ENCODE measurements around the gene ZNF480.
"Not testable (repeated sequence)": the region's sequence is repeated elsewhere in the genome, so short reads cannot be mapped to it uniquely, and the experiment has no call there.

The ZNF480 gene

GRCh38 chr19:52296773-52297600 lies at the start of gene ZNF480:
TSS of gene ZNF480 (plus strand) at chr19:52297169. CDS start at chr19:52300413, 3,244 bp downstream.
- DNase-seq: peak; percentile 92

- no peak for DNase-seq
Observed at GRCh38 chr19:52248241-52248640, 48.7 kb upstream of the ZNF480 start.

- DNase-seq: no peak
Observed at GRCh38 chr19:52258426-52258825, 38.5 kb upstream of the ZNF480 start.

GRCh38 chr19:52265556-52265955 lies 31.4 kb upstream of the ZNF480 start:
- DNase-seq: not testable (repeated sequence)

- peak; percentile 98 for DNase-seq
Observed at GRCh38 chr19:52269338-52270261, 27.4 kb upstream of the ZNF480 start, which contains the start of gene ZNF766. TSS of gene ZNF766 (plus strand) at chr19:52269587. CDS start at chr19:52269614, 27 bp downstream.

GRCh38 chr19:52270266-52270885 lies 26.6 kb upstream of the ZNF480 start:
- peak; percentile 56 for DNase-seq

GRCh38 chr19:52273301-52273700 lies 23.7 kb upstream of the ZNF480 start:
- DNase-seq: no peak

GRCh38 chr19:52274191-52274590 lies 22.8 kb upstream of the ZNF480 start:
- DNase-seq: no peak

GRCh38 chr19:52275988-52276387 lies 21.0 kb upstream of the ZNF480 start:
- no peak for DNase-seq

GRCh38 chr19:52277471-52277870 lies 19.5 kb upstream of the ZNF480 start:
- DNase-seq: no peak

GRCh38 chr19:52286256-52286655 lies 10.7 kb upstream of the ZNF480 start:
- DNase-seq: no peak

GRCh38 chr19:52291781-52292180 lies 5.2 kb upstream of the ZNF480 start:
- DNase-seq: no peak

GRCh38 chr19:52292946-52293345 lies 4.0 kb upstream of the ZNF480 start:
- DNase-seq: not testable (repeated sequence)

GRCh38 chr19:52296400-52296772 lies 583 bp upstream of the ZNF480 start:
- DNase-seq: no peak

GRCh38 chr19:52297601-52298364 lies 814 bp downstream of the ZNF480 start:
- DNase-seq: peak; percentile 36

GRCh38 chr19:52307275-52307674 lies 10.3 kb downstream of the ZNF480 start:
- peak; percentile 43 for DNase-seq

GRCh38 chr19:52322429-52322828 lies 25.5 kb downstream of the ZNF480 start:
- DNase-seq: no peak

- DNase-seq: no peak
Observed at GRCh38 chr19:52331757-52332156, 34.8 kb downstream of the ZNF480 start.

- no peak for DNase-seq
Observed at GRCh38 chr19:52335768-52336116, 38.8 kb downstream of the ZNF480 start.

GRCh38 chr19:52336117-52336790 lies 39.3 kb downstream of the ZNF480 start, which contains the start of gene ZNF610:
TSS of gene ZNF610 (plus strand) at chr19:52336243. CDS start at chr19:52349173, 12,930 bp downstream.
- peak; percentile 95 for DNase-seq

GRCh38 chr19:52336791-52337381 lies 39.9 kb downstream of the ZNF480 start:
- no peak for DNase-seq
